Brain pericyte (primary cell): ENCODE measurements around the gene TRAM2.

Experiments used
- DNase-seq: peaks from one replicate; pipeline ENCODE4 v3.0.0-alpha.2; 2012; ENCODE audit warnings: low read depth, low spot score

The TRAM2 gene

DNA sequence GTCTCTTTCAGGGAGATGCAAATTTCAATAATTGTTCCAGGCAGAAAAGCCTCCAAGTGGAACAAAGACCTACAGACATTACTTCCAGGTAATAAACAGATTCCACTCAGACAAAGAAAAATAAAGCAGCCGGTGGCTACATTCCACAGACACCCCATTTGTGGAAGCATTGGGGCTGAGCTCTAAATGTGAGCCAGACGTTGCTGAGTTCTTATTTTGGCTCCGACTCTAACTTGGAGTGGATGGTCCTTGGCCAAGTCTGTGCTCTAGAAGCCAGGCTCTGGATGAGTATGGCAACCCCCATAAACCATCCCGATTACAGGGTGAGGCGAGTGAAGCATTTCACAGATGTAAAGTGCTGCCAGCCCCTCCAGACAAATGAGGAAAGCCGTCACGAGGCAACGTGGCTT, 6.6 kb downstream of the TRAM2 start:
- DNase-seq = no peak

DNA sequence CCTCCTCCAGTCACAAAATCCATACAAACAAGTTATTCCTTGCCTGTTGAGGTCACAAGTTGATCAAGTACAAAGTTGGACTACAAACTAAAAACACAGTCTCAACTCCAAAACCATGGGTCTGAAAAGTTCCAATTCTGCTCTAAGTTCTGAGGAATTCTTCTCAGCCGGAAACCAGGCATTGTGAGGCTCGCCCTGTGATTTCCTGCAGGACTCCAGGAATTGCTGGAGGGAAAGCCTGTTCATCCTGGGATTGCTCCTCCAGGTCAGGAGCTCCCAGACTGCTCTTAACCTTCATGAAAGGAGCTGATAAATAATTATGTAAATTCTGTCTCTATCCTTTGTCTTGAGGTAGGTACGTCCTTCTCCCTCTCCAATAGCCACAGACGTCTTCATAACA, 8.5 kb downstream of the TRAM2 start:
- no peak for DNase-seq

DNA sequence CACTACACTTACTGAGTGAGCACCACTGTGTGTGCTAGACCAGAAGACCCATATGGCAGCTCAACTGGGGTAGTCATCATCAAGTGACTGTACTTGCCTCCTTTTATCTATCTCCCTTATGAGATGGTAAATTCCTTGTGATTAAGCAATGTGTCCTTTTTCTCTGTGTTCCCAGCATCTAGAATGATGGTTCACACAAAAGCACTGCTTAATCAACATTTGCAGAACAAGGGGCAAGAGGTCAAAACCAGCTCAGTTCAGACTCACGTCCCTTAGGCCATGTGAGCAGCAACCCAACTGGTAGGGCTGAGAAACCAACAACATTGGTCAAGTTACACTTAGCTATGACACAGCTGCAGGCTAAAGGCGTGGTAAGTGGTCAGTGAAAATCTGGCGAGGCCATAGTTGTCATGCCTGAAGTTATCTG, 10.0 kb downstream of the TRAM2 start:
- peak; percentile 59 for DNase-seq

DNA sequence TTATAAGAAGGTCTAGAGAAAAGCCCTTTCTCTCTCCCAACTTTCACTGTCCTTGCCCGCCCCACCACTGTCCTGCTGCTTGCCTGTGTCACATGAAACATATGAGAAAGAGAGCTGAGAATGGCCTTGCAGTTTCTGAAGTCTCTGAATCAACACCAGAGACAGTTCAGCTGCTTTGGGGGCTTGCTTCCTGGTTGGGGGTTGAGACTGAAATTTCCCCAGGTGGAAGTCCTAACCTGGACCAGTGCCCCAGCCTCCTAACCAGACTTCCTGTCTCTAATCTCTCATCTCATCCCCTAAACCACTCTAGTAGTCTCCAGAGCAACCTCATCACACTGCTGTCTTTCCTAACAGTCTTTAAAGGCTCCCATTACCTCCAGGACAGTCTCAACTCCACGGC, 10.7 kb downstream of the TRAM2 start:
- DNase-seq = no peak

DNA sequence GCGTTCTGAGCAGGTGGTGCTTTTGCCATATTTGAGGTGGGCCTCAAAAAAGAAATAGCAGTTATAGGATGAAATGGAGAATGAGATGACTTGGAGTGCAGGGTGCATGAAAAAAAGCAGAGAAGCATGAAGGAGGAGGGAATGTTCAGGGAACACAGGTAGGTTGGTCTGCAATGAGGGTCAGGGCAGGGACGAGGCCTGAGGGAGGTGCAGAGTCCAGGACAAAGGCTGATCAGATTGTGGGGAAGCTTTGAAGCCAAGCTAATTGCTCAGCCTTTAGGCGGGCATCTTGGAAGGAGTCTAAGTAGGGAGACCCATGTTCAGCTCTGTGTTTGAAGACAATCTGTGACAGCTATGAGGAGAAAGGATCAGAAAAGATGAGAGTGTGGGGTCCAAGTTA, 12.0 kb downstream of the TRAM2 start:
- DNase-seq = no peak

DNA sequence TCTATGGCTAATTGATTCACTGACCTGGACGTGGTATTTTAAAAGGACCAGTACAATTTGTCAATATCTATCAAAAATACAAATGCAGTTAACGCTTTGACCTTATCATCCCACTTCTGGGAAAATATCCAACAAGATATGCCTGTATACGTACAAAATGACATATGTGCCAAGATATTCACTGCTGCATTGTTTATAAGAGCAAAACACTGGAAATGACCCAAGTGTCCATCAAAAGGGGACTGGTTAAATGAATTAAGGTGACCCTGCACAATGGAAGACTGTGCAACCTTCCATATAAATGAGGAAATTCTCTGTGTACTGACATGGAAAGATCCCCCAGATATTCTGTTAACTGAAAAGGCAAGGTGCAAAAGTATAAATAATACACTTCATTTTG, 13.9 kb downstream of the TRAM2 start:
- DNase-seq = no peak

DNA sequence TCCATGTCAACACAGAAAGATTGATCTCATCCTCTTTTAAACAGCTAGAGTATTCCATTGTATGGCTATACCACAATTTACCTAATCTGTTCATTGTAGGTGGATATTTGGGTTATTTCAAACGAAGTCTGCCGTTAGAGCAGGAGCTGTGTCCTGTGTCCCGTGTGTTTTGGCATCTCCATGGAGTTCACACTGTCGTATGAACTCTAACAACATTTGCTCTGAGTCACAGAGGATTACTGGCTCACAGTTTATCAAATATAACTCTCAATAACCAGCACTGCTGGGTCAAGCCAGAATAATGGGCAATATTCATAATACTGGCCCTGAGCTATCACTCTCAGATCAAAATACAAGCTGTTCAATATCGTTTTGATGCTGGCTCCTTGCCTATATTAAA, 16.4 kb downstream of the TRAM2 start:
- DNase-seq = no peak

DNA sequence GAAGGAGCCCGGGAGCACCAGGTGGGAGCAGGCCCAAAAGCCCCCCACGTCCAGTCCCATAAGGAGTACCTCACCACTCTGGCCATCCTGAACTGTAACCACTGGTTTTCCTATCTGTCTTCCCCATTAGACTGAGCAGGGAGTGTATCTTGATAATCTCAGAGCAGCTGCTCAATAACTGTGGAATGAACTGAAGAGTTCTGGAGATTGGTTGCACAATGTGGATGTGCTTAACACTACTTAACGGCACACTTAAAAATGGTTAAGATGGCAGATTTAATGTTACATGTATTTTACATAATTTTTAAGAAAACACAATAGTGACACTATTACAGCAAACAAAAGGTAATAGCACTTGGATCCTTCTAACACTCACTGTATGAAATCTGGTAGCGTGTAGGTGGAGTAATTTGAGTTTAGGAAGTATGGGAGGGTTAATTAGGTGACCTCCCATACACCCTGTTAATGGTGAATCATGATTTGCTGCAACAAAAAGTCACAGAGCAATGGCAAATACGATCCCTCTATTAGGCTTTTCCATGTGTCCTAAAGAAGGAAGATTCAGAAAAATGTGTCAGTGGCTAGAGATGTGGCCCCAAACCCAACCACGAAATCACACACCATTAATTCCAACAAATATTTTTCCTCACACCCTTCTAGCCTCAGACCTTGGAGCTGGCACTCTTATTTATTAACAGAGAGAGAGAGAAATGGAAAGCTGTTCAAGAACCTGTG, 18.4 kb downstream of the TRAM2 start:
- no peak for DNase-seq

DNA sequence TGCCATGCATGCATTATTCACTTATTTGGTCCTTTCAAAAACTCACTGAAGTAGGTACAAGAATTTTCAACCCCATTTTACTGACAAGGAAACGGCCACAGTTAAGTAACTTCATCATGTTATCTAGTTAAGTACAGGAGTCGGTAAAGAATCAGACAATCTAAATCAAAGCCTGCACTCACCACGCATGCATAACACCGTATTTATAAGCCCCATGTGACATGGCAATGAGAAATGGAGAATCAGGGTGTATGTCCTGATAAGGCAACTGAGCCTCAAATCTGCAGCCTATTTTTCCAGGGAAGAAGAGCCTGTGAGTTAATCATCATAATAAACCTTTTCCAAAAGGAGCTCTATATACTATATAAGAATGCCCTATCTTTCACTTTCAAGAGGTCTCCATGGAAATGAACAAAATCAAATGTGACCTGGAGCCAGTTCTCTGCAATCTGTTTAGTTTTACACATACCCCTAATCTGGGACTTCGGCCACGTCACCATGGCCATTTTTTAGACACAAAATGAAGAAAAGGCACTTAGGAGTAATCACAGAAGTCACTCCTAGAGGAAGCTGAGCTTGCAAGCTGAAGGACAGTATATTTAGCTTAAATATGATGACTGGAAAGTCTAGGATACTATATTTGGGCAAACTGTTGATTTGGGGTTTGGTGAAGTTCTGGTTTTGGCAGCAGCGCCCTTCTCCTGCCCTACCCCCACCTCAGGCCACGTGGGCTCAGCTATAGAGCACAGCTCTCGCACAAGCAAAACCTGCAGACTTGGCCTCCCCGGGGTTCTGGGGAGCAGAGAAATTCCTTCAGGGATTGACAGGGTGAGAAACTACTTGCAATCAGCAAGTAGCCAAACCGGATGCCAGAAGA, 19.2 kb downstream of the TRAM2 start:
- no peak for DNase-seq

DNA sequence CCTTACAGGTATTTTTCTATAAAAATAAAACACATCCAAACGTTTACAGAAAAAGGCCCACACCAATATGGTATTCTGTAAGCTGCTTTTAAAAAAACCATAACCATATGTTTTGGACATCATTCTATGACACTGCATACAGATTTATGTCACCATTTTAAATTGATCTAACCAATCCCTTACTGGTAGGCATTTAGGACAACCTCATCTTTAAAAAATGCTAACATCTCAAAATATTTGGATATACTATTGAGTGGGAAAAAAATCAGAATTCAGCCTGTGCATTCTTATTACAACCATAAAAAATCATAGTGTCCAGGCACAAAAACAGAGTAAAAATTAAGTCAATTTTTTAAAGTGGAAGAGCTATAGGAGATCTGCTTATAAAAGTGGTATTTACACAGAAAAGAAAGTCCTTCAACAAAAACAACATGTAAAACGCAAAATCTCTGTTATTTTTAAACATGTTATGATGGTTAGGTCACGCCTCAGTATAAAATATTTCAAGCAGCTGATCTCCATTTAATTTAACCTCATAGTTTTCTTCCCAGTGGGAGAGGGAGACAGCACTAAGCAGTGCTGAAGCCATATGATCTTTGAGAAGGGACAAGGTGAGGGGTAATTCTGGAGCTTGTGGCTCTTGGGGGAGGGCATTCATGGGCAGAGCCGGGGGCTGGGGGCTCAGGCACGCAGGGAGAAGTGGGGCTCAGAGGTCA, 21.2 kb downstream of the TRAM2 start:
- no peak for DNase-seq

DNA sequence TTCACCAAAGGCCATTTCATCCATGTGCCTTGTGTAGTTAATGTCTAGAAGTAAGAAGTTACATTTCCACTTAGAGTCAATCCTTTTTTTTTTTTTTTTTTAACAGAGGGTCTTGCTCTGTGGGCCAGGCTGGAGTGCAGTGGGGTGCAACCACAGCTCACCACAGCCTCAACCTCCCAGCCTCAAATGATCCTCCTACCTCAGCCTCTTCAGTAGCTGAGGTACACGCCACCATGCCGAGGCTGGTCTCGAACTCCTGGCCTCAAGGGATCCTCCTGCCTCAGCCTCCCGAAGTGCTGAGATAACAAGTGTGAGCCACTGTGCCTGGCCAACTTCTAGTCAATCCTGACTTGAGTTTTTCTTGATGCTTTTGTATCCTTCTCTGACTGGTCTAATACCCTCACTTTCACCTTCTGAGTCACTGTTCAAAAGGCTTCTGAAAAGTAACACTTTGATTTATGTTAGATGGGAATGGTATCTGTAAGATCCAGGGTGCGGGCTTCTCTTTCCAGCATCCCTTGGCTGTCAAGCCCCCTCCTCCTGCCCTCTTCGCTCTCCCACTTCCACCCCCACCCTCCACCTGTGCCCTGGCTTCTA, 22.1 kb downstream of the TRAM2 start:
- DNase-seq = no peak

DNA sequence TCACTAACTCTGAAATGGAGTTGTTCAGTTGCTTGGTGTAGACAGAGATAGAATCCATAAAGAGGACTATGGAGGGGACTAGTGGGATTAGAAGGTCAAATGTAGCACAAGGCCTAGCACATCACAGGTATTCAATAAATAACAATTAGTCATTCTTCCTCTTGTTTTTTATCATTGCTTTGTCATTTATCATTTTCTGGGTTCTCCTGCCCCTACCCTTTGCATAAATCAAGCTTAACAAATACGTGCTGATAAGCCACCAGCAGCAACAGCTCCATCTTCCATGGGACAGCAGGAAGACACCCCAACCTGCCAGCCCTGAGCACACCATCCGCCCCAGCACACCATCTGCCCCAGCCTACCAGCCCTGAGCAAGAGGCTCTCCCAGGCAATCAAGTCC, 23.1 kb downstream of the TRAM2 start:
- no peak for DNase-seq

DNA sequence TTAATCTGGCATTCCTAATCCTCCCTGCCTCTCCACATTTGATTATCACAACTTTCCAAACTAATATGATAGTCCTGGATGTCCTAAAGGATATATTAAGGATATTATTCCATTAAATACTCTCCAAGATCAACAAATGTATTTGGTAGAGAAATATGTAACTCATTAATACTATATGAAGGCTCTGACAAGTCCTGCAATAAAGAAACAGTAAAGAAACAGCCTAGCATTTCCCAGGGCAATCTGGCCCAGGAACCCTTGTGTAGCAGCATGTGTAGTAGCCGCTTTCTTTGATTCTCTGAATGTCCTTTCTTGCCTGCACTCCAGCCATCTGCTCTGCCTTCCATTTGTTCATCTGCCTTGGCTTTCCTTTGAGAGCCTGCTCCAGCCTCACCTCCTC, 23.7 kb downstream of the TRAM2 start:
- DNase-seq = no peak

DNA sequence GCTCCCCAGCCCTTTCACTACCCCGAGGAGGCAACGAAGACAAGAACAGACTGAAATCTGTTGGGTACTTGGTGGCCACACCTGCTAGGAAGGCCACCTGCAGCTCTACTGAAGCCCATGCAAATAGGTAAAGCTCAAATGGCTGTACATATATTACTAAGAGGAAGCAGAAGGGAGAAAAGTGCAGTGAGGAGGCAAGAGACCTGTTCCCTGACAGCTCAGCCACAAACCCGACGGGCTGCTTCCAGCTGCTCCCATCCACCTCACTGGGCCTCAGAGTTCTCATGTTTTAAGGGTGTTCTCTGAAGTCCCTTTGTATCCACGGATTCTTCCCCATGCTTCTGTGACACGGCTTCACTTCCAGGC, 24.6 kb downstream of the TRAM2 start:
- DNase-seq = no peak

DNA sequence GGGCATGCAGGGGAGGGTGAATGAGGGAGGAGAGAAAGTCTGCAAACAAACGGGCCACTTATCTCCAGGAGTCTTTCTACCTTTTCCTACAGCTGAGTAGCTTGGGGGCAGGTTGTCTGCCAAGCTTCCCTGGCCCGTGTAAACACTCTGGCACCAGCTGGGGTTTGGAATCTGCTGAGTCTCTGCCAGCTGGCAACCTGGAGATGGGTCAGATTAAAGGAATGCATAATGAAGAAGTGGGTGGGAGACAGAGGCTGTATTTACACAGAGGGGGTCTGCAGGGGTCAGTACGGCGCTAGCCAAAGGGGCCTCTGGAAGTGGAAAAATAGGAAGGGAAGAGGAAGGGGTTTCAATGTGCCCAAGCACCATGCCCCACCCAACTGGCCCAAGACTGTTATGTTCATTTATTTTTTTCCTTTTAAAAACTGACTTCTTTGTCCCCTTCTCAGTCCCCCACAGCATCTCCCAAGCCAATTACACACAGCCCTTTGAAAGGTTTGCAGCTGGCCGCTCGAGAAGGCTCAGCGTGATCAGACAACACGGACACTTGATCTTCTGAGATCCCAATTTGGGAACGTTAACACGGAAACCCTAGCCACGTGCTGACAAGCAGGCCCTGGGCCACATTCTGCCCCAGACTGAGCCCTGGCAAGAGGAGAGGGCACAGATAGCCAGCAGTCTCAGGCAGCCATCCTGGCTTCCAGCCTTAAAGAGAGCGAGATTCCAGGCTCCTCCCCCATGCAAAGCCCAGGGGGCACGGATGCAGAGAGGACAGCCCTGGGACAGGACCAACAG, 25.2 kb downstream of the TRAM2 start:
- no peak for DNase-seq

DNA sequence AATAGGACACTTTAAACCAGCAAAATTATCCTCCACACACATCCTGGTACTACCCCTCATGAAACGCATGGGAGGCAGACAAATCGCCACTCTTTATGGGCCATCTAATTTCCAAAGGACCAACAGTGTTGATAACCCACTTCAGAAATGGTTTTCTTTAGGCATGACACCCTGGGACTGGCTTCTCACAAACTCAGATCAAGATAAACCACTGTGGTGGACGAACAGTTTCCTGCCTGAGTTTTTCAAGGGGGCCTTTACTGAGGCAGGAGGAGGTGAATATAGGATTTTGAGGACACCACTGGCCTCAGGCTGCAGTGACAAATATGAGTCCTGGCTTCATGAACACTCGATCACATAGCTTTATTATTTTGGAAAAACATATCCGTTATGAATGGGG, 26.0 kb downstream of the TRAM2 start:
- DNase-seq = no peak

DNA sequence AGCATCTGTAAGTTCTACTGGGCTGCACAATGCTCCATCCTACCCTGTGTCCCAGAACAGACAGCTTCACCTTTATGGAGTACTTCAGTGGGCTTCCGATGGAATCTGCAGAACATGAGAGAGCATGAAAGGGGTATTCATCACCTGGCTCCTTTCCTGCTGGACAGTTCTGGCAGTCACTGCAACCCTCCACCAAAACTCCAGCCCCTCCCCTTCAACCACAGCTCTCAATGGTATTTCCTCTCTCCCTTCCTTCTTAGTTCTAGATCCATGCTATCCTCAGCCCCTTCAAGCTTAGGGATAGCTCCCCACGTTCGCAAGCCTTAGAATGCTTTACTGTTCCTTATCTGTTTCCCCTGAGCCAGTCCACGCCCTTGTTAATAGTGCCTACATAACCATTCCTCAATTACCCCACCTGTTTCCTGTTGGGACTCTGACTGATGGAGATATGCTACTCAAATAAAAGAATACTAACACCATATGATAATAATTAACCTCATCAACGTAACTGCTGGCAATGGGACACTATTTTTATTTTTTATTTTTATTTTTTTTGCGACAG, 26.8 kb downstream of the TRAM2 start:
- no peak for DNase-seq

DNA sequence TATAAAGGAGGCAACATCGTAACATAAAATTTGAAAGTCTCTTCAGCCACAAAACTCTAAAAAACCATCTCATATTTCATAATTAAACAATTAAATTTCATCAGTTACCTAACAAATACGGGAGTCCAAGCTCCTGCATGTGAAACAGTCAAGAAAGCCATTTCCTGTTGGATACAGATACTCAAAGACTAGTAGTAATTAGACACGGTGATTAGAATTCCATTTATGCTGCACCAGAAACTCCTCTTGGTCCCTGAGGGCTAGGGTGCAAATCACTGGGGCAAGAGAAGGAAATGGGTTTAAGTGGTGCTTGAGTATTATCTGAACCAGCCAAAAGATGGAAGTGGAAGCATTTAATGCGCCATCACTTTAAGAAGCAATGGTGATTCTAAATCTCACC, 27.4 kb downstream of the TRAM2 start:
- no peak for DNase-seq

DNA sequence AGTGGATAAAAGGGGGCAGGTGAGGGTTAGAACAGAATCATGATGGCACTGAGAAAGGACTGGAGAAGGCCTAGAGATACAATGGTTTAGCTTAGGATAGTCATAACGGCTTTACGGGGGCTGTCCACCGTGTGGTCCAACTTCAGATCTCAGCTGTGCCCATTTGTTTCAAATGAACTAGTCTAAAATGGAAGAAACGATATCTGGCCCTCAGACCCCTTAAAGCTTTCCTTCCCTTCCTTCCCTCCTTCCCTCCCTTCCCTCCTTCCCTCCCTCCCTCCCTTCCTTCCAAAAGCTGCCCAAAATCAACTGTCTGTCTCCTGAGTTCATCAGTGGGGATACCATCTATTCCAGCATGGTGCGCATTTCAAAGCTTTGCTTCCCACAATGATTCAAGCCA, 27.9 kb downstream of the TRAM2 start:
- no peak for DNase-seq

DNA sequence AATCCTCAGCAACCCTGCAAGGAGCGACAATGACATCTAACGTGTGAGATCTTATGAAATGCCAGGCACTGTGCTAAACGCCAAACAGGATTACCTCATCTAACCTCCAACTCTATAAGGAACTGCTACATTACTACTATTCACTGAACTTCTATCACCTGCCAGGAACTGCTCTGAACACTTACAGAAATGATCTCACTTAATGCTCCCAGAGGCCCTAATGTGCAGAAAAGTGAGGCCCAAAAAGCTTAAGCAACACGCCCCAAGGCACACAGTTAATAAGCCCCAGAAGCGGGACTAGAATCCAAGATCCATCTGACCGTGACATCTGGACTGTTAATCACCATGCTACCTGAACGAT, 28.5 kb downstream of the TRAM2 start:
- DNase-seq = no peak
